Measurements from ENCODE around the gene KCTD5.

DNA sequence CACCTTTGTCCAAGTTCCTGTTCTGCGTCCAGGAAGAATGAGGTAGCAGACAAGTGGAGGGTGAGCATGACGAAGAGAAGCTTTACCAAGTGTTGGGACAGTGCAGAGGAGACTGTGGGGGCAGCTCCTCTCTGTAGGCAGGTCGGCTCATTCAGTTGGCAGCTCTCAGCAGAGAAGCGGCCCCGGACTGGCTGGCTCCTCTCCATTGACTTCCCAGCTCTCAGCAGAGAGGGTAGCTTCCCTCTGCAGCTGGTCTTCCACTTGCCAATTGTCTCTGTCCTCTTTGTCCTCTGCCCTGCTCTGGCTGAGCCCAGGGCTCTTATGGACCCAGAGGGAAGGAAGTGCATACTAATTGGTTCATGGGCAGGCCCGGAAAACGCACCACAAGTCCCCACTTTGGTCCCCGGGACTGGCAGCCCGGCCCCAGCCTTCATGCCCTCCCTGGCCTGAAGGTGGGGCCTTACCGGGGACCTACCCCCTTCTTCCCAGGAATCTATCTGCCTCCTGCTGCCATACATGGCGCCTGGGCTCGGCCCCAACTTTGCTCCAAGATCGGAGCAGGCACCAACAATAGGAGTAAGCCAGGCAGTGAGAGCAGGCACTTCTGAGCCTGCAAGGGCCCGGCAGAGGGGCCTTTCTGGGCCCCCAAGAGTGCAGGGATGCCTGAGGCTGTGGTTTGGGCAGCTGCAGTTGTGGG is 10.1 kb downstream of the KCTD5 start:
- no peak for TF ChIP-seq CEBPB (IDR thresholded peaks at IDR 0.05; ENCODE audit: borderline replicate concordance in 1 of 2, low read depth in 2 of 2, low read length in 2 of 2)
- TF ChIP-seq, protein P1, sequence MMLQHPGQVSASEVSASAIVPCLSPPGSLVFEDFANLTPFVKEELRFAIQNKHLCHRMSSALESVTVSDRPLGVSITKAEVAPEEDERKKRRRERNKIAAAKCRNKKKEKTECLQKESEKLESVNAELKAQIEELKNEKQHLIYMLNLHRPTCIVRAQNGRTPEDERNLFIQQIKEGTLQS (IDR thresholded peaks at IDR 0.05; ENCODE audit: borderline replicate concordance, extremely low read depth, low read depth, low read length) = no peak
- TF ChIP-seq, protein P2, sequence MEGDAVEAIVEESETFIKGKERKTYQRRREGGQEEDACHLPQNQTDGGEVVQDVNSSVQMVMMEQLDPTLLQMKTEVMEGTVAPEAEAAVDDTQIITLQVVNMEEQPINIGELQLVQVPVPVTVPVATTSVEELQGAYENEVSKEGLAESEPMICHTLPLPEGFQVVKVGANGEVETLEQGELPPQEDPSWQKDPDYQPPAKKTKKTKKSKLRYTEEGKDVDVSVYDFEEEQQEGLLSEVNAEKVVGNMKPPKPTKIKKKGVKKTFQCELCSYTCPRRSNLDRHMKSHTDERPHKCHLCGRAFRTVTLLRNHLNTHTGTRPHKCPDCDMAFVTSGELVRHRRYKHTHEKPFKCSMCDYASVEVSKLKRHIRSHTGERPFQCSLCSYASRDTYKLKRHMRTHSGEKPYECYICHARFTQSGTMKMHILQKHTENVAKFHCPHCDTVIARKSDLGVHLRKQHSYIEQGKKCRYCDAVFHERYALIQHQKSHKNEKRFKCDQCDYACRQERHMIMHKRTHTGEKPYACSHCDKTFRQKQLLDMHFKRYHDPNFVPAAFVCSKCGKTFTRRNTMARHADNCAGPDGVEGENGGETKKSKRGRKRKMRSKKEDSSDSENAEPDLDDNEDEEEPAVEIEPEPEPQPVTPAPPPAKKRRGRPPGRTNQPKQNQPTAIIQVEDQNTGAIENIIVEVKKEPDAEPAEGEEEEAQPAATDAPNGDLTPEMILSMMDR (IDR thresholded peaks at IDR 0.05 in 2 of 3, conservative IDR thresholded peaks at IDR 0.05 in 1 of 3; ENCODE audit: control insufficient read depth in 2 of 3, extremely low read depth in 1 of 3, insufficient read depth in 1 of 3, low read depth in 3 of 3, low read length in 3 of 3) = no peak
- TF ChIP-seq REST (IDR thresholded peaks at IDR 0.05; ENCODE audit: low read depth, low read length) = no peak
- TF ChIP-seq ASH2L (IDR thresholded peaks at IDR 0.05; ENCODE audit: borderline replicate concordance, low read depth) = no peak
- TF ChIP-seq HDAC2 (IDR thresholded peaks at IDR 0.05) = no peak
- TF ChIP-seq ZNF384 (IDR thresholded peaks at IDR 0.05; ENCODE audit: borderline replicate concordance, low read depth, low read length) = no peak

All from GM12878 (cell line).